Measurements from ENCODE around the gene AFAP1.

The AFAP1 gene

GRCh38 chr4:7746351-7747061, 193.2 kb downstream of the AFAP1 start:
- in situ Hi-C loops (cut with MboI; ENCODE audit: low sequenced_read_pairs), result no loop called here

GRCh38 chr4:7745301-7745885, 194.3 kb downstream of the AFAP1 start:
- in situ Hi-C loops (cut with MboI; ENCODE audit: low sequenced_read_pairs), result no loop called here

GRCh38 chr4:7744142-7744804, 195.4 kb downstream of the AFAP1 start:
- in situ Hi-C loops (cut with MboI; ENCODE audit: low sequenced_read_pairs), result no loop called here

- in situ Hi-C loops (cut with MboI; ENCODE audit: low sequenced_read_pairs), result no loop called here
Measured at GRCh38 chr4:7742807-7743280, 196.8 kb downstream of the AFAP1 start.

GRCh38 chr4:7741946-7742806, 197.5 kb downstream of the AFAP1 start:
- in situ Hi-C loops (cut with MboI; ENCODE audit: low sequenced_read_pairs), result no loop called here

- in situ Hi-C loops (cut with MboI; ENCODE audit: low sequenced_read_pairs), result no loop called here
Measured at GRCh38 chr4:7740866-7741525, 198.7 kb downstream of the AFAP1 start.

- in situ Hi-C loops (cut with MboI; ENCODE audit: low sequenced_read_pairs), result no loop called here
Measured at GRCh38 chr4:7739918-7740865, 199.5 kb downstream of the AFAP1 start.

GRCh38 chr4:7739077-7739917, 200.4 kb downstream of the AFAP1 start:
- in situ Hi-C loops (cut with MboI; ENCODE audit: low sequenced_read_pairs), result no loop called here

GRCh38 chr4:7738458-7739076, 201.1 kb downstream of the AFAP1 start:
- in situ Hi-C loops (cut with MboI; ENCODE audit: low sequenced_read_pairs), result no loop called here

- in situ Hi-C loops (cut with MboI; ENCODE audit: low sequenced_read_pairs), result no loop called here
Measured at GRCh38 chr4:7737752-7738457, 201.8 kb downstream of the AFAP1 start.

- in situ Hi-C loops (cut with MboI; ENCODE audit: low sequenced_read_pairs), result no loop called here
Measured at GRCh38 chr4:7737268-7737645, 202.4 kb downstream of the AFAP1 start.

GRCh38 chr4:7736436-7737267, 203.0 kb downstream of the AFAP1 start:
- in situ Hi-C loops (cut with MboI; ENCODE audit: low sequenced_read_pairs), result no loop called here

GRCh38 chr4:7735961-7736360, 203.7 kb downstream of the AFAP1 start:
- in situ Hi-C loops (cut with MboI; ENCODE audit: low sequenced_read_pairs), result no loop called here

- in situ Hi-C loops (cut with MboI; ENCODE audit: low sequenced_read_pairs), result no loop called here
Measured at GRCh38 chr4:7735395-7735794, 204.3 kb downstream of the AFAP1 start.

- in situ Hi-C loops (cut with MboI; ENCODE audit: low sequenced_read_pairs), result no loop called here
Measured at GRCh38 chr4:7734651-7735260, 204.9 kb downstream of the AFAP1 start.
